ENCODE measurements around the gene WDR70.

WDR70 gene

GRCh38 chr5:37730896-37731455, 351.9 kb downstream of the WDR70 start:
- no peak for DNase-seq

GRCh38 chr5:37734114-37734513, 355.0 kb downstream of the WDR70 start:
- DNase-seq, result no peak

- DNase-seq, result no peak
These were observed 356.7 kb downstream of the WDR70 start for GRCh38 chr5:37735649-37736347.

GRCh38 chr5:37736397-37736796, 357.3 kb downstream of the WDR70 start:
- no peak for DNase-seq

- no peak for DNase-seq
These were observed 358.4 kb downstream of the WDR70 start for GRCh38 chr5:37737326-37738056.

- no peak for DNase-seq
These were observed 359.1 kb downstream of the WDR70 start for GRCh38 chr5:37738057-37738691.

- no peak for DNase-seq
These were observed 359.9 kb downstream of the WDR70 start for GRCh38 chr5:37738865-37739488.

- no peak for DNase-seq
These were observed 360.7 kb downstream of the WDR70 start for GRCh38 chr5:37739817-37740261.

GRCh38 chr5:37740331-37741066, 361.4 kb downstream of the WDR70 start:
- DNase-seq, result no peak

GRCh38 chr5:37742111-37742510, 363.0 kb downstream of the WDR70 start:
- DNase-seq, result no peak

- no peak for DNase-seq
These were observed 372.1 kb downstream of the WDR70 start for GRCh38 chr5:37751227-37751626.

GRCh38 chr5:37754976-37755375, 375.9 kb downstream of the WDR70 start:
- no peak for DNase-seq

GRCh38 chr5:37755581-37755980, 376.5 kb downstream of the WDR70 start:
- no peak for DNase-seq

- DNase-seq, result no peak
These were observed 377.1 kb downstream of the WDR70 start for GRCh38 chr5:37756248-37756647.

GRCh38 chr5:37757980-37758582, 379.0 kb downstream of the WDR70 start:
- DNase-seq, result no peak

- DNase-seq, result no peak
These were observed 388.1 kb downstream of the WDR70 start for GRCh38 chr5:37767251-37767650.

GRCh38 chr5:37767961-37768360, 388.8 kb downstream of the WDR70 start:
- DNase-seq, result no peak

GRCh38 chr5:37768371-37768770, 389.3 kb downstream of the WDR70 start:
- DNase-seq, result no peak

- DNase-seq, result no peak
These were observed 390.0 kb downstream of the WDR70 start for GRCh38 chr5:37769108-37769507.

GRCh38 chr5:37769840-37770239, 390.7 kb downstream of the WDR70 start:
- DNase-seq, result no peak

- DNase-seq, result no peak
These were observed 391.7 kb downstream of the WDR70 start for GRCh38 chr5:37770786-37771185.

- no peak for DNase-seq
These were observed 392.1 kb downstream of the WDR70 start for GRCh38 chr5:37771203-37771611.
